GM08714 (cell line): ENCODE results near the gene NKX1-2.
A peak's percentile ranks its signal among the peaks of the same experiment; 100 is the strongest.

Experiments
- H3K4me3 ChIP-seq: fragments of 200-500 bp; sonication (Bioruptor generic); 2 replicates; pipeline ENCODE4 v1.5.1; 2014; ENCODE audit warnings: mild to moderate bottlenecking, low read length, inconsistent platforms
- ZNF274 ChIP-seq: IDR thresholded peaks from 2 replicates; pipeline ENCODE4 v1.6.1; 2012; ENCODE audit warnings: mild to moderate bottlenecking, low read depth, low read length

Gene NKX1-2

DNA sequence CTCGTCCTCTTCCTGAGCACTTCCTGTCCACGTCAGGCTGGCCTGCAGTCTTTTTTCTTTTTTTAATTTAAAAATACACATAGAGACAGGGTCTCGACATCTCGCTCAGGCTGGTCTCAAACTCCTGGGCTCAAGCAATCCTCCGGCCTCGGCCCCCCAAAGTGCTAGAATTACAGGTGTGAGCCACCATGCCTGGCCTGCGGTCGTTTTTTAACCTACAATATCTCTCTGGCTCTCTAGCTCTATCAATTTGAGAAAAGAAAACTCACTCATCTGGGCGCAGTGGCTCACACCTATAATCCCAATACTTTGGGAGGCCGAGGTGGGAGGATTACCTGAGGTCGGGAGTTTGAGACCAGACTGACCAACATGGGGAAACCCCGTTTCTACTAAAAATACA is 27.1 kb downstream of the NKX1-2 start:
- no peak overlapping the region for H3K4me3 ChIP-seq
- TF ChIP-seq ZNF274: no peak

DNA sequence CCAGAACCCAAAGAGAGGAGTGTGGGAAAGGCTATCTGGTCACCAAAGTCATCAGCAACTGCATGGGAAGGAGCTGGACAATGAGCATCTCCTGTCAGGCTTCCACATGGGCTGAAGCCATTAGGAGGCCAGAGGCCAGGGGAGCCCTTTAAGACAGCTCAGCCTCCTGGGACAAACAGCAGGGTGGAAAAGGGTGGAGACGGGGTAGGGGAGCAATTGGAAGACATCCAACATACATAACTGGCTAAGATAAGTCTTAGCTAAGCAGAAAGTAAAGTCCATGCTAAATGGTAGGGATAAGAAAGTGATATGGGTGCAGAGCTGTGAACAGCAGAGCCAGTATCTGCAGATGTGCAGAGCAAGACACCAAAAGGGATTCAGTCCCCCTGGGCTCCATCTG is 29.6 kb downstream of the NKX1-2 start:
- no peak for TF ChIP-seq ZNF274
- no peak overlapping the region for H3K4me3 ChIP-seq

DNA sequence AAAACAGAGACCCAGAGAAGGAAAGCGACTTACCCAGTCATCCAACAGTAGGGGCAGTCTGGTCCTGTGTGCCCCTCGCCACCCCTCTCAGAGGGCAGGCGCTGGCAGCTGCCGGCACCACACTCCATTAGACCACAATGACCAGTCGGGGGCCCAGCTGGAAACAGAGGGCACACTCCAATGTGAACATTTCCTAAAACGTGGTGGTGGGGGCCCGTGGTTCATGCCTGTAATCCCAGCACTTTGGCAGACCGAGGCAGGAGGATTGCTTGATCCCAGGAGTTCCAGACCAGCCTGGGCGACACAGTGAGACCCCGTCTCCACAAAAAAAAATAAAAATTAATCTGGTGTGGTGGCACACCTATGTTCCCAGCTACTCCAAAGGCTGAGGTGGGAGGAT is 30.2 kb downstream of the NKX1-2 start:
- TF ChIP-seq ZNF274: no peak
- H3K4me3 ChIP-seq: no peak overlapping the region

DNA sequence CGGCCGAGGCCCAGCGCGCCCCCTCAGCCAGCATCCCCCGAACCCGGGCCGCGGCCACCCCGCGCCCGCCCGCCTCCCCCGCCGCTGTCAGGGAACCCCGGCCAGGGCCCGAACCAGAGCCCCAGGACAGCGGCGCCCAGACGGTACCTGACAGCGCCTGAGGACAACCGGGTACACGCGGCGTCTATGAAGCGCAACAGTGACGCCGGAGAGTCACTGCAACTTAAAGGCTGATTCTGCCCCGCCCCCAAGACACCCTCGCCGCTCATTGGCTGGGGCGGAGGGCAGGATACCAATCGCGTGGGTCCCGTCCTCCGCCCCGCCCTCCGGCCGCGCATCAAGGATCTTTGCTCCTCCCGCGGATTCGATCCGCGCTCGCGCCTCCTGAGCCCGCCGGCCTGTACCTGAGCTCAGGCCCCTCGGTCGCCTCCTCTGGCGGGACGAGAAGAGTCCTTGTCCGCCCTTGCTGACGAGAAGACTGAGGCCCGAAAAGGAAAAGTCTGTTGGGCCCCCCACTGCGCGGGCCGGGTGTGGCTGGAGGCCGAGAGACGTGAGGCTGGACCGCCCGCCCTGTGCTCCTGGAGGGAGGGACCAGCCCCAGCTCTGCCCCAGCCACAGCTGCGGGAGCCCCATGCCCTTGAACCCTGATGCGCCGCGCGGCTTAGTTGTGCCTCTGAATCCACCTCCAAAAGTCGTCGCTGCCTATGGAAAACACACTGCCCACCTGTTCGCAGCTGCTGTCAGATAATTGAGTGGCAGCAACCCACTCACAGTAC is 30.9 kb downstream of the NKX1-2 start, which contains the start of gene OAT:
Gene OAT (minus strand): TSS at position 198 of the 776 bp plus-strand sequence. CDS start 6,752 bp downstream, outside the sequence.
- TF ChIP-seq ZNF274: no peak
- H3K4me3 ChIP-seq: peak within 1 kb of the TSS; percentile 16

DNA sequence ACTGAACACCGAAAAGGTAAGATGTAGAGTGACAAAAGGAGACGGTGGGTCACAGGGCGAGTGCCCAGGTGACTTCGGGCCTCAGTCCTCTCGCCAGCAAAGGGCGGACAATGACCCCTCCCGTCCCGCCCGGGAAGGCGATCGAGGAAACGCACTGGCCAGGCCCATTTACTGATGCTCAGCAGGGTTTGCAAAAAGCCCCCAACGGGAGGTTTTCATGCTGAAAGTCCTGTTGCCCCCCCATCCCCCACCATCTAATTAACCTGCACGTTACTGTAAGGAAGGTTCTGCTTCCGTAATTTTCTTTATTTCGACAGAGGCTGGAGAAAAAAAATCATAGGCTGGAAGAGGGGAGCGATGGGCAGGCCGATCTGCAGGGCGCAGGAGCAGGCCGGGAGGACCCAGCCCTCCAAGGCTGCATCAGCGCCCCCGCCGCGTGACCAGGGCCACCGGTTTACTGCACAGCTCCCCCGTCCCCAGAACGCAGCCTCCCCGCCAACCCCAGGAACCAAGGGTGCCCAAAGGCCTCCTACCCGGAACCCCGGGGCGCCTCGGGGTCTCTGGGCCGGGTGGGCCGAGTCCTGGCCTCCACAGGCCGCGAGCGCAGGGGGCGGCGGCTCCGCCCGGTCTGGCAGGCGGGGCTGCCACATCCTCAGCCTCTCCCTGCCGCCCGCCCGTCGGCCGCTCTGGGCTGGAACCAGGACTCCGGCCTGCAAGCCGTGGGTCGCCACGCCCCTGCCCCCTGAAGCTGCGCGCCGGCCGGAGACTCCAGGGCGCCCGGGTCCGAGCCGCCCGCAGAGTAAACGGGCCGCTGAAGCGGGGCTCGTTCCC is 31.7 kb downstream of the NKX1-2 start:
- peak overlapping the region; percentile 16 for H3K4me3 ChIP-seq
- TF ChIP-seq ZNF274: no peak

DNA sequence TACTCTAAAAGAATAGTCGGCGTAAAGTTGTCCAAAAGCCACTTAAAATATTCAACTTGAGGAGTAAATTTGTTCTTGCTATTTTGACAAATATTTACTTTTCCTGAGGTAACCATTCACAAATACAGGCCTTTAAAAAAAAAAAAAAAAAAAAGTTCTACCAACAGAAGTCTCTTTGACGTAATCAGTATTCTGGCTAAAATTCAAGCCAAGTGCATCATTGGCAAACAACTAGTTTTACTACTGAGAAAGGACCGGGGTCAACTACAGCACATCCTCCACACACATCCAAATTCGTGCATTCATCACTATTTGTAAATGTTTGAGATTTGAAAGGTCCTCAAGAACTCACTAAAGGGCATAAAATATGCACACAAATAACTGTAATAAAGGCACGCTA is 33.1 kb downstream of the NKX1-2 start:
- TF ChIP-seq ZNF274: no peak
- no peak overlapping the region for H3K4me3 ChIP-seq

DNA sequence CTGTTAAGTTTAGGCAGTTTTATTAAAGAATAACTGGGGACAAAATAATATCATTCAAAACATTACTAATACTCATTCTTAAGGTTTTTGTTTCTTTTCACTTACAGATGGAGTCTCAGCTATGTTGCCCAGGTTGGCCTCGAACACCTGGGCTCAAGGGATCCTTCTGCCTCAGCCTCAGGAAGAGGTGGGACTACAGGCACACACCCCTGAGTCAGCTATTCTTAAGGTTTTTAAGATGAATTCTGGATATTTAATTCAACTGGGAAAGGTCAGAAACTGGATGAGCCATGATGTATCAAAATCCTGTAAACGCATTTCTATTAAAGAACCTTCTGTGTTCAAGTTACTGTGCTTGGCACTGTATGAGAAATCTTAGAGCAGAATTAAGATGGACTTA is 34.6 kb downstream of the NKX1-2 start:
- TF ChIP-seq ZNF274: no peak

DNA sequence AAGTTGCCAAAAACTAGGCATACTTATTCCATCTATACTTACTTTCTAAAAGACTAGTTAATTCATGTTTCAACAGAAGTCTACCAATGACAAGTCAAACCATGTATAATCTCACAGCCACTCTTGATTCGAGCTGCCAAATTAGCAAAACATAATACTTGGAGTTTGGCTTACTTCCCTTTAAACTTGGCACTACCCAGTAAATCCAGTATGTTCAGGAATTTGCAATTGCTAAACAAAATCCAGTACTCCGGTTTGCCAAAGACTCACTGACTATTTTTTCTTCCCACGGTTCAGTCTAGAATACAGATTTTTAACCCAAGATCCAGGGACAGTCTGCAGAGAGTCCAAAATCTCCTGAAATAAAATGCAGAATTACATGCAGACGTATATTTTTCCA is 35.8 kb downstream of the NKX1-2 start:
- TF ChIP-seq ZNF274: no peak
- H3K4me3 ChIP-seq: no peak overlapping the region

More for the DNA sequence above, 34.6 kb downstream of the NKX1-2 start:
- no peak overlapping the region for H3K4me3 ChIP-seq

DNA sequence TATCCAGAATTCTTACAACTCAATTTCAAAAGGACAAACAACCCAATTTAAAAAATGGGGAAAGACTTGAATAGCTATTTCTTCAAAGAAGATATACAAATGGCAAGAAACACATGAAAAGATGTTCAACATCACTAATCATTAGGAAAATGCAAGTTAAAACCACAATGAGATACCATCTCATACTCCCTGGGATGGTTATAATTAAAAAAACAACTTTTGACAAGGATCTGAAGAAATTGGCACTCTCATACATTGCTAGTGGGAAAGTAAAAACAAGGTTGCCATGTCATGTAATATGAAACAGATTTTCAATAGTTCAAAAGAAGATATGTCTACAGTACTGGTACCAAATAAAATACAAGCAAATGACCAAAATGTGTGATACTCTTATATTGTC is 40.1 kb downstream of the NKX1-2 start:
- no peak for TF ChIP-seq ZNF274
- no peak overlapping the region for H3K4me3 ChIP-seq

DNA sequence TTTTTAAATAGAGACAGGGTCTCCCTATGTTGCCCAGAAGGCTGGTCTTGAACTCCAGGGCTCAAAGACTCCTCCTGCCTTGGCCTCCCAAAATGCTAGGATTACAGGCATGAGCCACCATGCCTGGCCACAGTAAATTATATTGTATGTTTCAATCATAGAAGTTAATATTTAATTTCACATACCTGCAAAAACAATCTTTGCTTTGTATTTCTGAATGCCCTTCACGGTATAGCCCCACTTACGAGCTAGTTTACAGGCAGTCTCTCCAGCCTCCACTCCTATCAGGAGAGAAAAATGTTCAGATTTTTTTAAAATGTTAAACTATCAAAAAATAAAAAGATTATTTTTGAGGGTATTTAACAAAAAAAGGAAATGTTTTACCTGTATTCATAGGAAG is 41.5 kb downstream of the NKX1-2 start:
- TF ChIP-seq ZNF274: no peak
- no peak overlapping the region for H3K4me3 ChIP-seq

DNA sequence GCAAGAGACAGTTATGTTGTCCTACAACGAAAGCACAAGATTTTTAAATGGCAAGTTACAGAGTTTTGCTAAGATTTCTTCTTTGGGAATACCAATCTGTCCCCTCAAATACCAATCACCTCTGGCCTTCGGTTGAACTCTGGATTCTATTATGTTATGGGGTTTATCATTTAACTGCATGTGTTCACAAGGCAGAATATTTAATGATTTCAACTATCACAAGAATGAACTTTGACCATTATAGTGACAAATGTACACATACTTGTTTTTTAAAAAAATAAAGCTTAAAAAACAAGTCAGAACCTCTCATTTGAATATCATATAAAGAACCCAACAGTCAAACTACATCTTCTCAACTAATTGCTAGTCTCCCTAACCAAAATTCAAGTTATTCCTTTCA is 42.4 kb downstream of the NKX1-2 start:
- H3K4me3 ChIP-seq: no peak overlapping the region
- TF ChIP-seq ZNF274: no peak

DNA sequence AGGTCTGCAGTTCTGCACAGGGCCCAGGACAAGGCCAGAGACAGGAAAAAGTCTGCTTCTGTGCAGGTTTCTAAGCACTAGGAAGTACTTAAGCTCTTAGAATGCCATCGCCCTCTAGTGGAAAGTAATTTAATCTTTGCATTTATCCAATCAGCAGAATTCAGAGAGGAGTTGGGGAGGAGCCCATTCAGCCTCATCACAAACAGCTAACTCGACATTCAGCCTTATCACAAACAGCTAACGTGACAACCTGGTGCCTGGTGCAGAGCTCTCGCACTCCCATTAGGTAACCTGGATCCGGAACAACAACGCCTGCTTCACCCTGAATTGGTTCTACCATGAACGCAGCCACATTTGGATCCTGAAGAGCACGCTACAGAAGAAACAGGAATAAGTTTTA is 46.3 kb downstream of the NKX1-2 start:
- TF ChIP-seq ZNF274: no peak
- H3K4me3 ChIP-seq: no peak overlapping the region

DNA sequence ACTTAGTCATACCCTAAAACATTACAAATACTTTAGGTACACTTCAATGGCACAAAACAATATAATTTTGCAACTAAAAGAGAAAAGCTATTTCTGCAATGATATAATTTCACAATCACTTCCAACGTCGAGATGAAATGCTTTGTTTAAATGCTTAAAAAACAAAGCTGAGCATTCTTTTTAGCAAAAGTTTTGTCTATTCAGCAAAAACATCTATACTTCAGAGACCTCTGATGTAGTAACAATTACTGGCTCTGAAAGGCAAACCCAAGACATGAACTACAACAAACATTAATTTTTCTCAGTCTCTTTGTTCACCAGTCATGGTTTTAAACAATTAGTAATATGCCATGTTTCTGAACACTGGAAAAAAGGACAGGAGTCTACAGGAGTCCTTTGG is 47.6 kb downstream of the NKX1-2 start:
- TF ChIP-seq ZNF274: no peak

DNA sequence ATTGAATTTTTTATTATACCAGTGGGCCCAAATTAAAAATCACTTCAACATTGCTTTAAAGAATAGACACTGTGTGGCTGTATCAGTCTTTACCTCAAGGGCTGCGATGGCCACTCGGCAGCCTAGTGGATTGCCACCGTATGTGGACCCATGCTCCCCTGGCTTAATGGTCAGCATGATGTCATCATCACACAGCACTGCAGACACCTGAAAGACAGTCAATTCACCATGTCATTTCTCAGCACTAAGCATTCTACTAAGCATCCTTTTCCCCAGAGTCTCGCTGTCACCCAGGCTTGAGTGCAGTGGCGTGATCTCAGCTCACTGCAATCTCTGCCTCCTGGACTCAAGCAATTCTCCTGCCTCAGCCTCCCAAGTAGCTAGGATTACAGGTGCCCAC is 48.2 kb downstream of the NKX1-2 start:
- H3K4me3 ChIP-seq: no peak overlapping the region
- TF ChIP-seq ZNF274: no peak

More for the DNA sequence above, 47.6 kb downstream of the NKX1-2 start:
- H3K4me3 ChIP-seq: no peak overlapping the region
